Measurements from ENCODE around the gene ATG101. TPM values are rescaled to one million over a fixed set of nuclear protein-coding genes. Genes with fewer than 3 reads are reported as not detected.

The ATG101 gene
- polyA plus RNA-seq, 5 donors: 20.1 to 28.3 (median 21.9) TPM

DNA sequence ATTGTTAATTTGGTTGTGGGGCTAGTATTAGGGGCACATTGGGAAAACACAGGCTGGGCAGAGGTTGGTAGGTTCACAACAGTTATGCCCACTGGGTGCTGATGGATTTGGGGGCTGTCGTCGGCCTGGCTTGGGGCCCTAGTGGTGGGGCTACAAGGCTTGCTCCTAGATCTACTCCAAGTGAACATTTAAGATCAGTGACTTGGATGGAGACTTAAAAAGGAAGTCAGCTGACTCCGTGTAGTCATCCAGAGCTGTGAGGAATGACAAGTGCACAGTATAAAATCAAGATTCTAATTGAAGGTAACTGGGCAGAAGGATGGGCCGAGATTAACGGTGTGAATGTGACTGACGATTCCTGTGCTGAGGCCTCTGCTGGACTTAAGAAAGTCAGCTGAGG lies 31.3 kb upstream of the ATG101 start:
- DNase-seq: no peak

- no peak for DNase-seq
Observed at GRCh38 chr12:52041035-52041434, 28.7 kb upstream of the ATG101 start.

DNA sequence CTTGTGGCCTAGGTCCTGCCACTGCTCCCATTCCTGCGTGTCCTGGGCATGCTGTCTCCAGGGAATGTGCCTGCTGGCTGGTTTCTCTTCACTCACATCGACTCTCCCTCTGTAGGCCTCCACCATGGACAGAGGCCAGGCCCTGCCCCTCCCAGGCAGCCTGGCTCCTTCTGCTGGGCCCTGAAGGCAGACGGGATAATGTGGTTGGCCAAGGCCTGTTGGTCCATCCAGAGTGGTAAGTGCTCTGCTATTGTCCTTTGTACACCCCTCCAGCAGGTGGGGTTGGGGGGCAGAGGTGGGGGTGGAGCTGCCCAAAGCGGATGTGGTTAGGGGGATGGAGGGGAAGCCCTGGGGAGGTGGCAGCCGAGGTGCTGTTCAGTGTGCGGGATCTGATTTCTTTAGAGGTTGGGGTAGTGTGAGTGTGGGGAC lies 28.1 kb upstream of the ATG101 start:
- no peak for DNase-seq

DNA sequence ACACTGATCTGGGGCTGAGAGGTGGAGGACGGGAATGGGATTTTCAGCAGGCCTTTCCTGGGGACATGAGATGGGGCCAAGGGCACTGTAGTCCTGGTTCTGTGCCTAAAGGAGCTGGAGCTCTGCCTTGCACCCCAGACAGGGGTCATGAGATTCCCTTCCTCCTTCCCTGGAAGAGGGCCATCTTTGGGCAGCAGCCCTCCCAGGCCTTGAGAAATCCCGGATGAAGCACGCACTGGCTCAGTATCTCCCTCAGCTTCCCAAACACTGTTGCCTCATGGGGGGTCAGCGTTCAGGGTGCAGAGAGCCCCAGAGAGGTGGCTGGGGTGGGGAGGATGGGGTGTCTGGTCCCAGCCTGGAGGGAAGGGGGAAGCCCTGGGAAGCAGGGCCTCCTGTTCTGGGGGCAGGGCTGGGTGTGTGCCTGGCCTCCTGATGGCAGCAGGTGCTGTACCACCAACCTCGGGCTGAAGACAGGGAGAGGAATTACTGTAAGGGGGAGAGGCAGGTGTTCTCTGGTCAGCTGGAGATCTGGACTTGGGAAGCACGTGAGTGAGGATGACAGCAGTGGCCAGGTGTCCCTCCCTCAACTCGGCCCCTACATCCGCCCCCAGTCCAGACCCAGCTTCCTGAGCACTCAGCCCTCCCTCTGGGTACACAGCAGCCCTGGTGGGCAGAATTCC lies 26.9 kb upstream of the ATG101 start:
- no peak for DNase-seq

- no peak for DNase-seq
Observed at GRCh38 chr12:52043386-52044212, 26.2 kb upstream of the ATG101 start.

DNA sequence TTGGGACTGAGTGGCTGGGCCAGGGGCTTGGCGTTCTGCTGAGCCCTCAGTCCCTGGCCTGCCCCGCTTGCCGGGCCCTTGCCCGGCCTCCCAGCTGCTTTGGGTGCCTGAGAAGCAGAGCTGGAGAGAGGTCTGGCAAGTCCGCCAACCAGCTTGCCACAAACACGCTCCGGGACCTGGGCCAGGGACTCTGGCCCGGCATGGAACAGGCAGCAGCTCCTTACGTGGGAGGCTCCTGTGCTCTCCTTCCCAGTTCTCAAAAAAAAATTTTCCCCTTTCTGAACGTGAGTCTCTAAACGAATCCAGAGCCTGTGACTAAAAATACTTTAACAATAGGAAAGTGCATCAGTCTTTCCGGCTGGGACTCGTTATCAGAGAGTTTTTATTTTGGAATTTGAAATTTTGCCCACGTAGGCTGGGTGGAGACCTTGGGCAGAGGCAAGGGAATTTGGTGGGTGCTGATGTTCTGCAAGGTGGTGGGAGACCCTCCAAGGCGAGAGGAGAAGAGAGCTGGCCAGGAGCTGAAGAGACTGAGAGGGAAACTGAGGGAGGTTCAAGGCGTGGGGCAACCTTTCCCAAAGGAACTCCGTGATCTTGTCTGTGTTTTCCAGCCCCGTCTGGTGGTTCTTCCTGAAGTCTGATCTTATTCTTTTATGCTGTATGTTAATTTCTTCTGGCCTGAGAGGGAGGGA lies 25.3 kb upstream of the ATG101 start:
- DNase-seq: no peak

- DNase-seq: no peak
Observed at GRCh38 chr12:52045794-52046199, 24.0 kb upstream of the ATG101 start.

DNA sequence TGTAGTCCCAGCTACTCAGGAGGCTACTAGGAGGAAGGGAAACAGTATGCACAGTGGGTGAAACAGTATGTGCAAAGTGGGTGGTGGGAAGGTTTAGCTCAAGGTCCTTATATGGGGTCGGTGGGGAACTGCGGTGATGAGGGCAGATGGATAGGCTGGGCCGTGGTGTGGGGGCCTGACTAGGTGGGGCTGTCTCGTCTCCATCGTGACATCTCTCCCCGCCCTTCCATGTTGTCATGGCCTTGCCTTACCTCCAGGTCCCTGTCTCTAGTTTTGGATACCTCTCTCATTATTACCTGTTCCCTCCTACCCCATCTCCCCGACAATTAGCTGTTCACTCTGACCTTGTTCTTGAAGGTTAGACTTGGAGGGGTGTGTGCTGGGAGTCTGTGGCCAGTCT lies 22.9 kb upstream of the ATG101 start:
- DNase-seq: no peak

- DNase-seq: no peak
Observed at GRCh38 chr12:52049286-52049685, 20.5 kb upstream of the ATG101 start.

DNA sequence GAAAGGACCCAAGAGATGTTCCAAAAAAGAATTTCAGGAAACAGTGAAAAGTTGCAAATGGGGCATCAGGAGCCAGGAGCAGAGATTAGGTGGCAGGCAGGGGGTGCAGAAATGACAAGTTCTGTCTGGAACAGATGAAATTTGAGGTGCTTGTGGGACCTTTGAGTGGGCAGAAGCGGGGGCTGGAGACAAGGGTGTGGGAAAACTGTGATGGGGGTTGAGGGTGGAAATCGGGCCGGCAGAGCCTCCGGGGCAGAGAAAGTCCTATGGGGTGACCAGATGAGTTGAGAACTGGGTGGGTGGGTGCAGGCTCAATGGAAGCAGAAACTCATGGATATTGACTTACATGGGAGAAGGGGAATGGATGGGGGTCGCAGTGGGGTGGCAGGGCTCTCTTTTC lies 20.1 kb upstream of the ATG101 start:
- DNase-seq: no peak

GRCh38 chr12:52050116-52050757 lies 19.5 kb upstream of the ATG101 start:
- peak in 1 of 2 donors; percentile 56 for DNase-seq

DNA sequence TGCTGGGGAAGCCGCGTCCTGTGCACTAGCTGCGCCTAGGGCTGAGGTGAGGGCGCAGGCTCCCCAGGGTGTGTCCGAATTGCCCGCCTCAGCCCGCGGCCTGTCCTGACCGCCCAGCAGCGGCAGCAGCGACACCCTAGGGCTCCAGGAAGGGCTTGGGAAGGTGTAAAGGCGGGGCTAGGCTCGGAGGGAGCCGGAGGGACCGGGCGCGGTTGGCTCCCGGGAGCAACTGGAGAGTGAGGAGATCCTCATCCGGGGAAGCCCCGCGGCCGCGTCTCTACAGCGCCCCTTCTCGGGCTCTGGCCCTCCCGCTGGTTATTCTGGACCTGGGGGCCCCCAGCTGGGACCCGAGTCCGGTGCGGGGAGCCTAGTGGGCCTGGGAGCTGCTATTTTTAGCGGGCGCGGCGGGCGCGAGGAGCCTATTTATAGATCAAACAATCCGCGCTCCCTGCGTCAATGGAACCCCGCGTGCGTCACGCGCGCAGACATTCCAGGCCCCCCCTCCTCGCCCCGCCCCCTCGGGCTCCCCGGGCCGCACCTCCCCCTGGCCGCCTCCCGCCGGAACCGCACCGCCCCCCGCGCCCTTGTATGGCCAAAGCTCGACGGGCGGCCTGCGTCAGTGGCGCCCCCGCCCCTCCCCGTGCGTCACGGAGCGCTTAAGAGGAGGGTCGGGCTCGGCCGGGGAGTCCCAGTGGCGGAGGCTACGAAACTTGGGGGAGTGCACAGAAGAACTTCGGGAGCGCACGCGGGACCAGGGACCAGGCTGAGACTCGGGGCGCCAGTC lies 18.8 kb upstream of the ATG101 start, which contains the start of gene NR4A1:
Gene NR4A1, plus strand, starts transcription at position 685 of the 784 bp plus-strand sequence. CDS start 2,887 bp downstream, outside the sequence.
- peak; percentile 95 to 96 for DNase-seq

GRCh38 chr12:52052468-52053186 lies 17.2 kb upstream of the ATG101 start:
- DNase-seq: no peak

- no peak for DNase-seq
Observed at GRCh38 chr12:52053536-52054209, 16.1 kb upstream of the ATG101 start.

DNA sequence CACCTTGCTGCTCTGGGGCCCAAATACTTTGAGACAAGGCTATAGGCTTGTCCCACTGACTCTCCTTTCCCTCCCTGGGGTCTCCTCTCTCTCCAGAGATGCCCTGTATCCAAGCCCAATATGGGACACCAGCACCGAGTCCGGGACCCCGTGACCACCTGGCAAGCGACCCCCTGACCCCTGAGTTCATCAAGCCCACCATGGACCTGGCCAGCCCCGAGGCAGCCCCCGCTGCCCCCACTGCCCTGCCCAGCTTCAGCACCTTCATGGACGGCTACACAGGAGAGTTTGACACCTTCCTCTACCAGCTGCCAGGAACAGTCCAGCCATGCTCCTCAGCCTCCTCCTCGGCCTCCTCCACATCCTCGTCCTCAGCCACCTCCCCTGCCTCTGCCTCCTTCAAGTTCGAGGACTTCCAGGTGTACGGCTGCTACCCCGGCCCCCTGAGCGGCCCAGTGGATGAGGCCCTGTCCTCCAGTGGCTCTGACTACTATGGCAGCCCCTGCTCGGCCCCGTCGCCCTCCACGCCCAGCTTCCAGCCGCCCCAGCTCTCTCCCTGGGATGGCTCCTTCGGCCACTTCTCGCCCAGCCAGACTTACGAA lies 15.4 kb upstream of the ATG101 start:
- no peak for DNase-seq

DNA sequence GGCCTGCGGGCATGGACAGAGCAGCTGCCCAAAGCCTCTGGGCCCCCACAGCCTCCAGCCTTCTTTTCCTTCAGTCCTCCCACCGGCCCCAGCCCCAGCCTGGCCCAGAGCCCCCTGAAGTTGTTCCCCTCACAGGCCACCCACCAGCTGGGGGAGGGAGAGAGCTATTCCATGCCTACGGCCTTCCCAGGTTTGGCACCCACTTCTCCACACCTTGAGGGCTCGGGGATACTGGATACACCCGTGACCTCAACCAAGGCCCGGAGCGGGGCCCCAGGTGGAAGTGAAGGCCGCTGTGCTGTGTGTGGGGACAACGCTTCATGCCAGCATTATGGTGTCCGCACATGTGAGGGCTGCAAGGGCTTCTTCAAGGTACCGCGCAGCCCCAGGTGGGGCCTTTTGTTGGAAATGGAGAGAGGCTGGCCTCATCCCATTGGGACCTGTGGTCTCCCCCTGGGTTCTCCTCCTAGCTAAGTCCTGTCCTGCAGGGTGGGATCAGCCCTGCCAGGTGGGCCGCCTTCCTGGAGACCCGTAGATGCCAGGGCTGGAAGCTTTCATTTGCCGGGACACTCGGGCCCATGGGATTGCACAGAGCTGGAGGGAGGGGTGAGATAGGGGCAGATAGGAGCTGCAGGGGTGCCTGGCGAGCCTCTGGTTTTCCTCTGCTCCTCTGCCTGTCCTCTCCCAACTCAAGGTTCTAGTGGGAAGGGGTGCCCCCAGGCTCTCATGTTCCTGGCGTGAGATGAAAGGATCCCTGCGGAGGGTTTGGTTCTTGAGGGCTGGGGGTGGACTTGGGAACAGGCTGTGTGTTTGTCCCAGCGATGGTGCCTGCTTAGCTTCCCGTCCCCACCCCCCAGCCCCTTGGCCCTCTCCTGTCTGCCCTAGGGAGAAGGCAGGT lies 14.7 kb upstream of the ATG101 start:
- no peak for DNase-seq

GRCh38 chr12:52055731-52056711 lies 13.8 kb upstream of the ATG101 start:
- no peak for DNase-seq

Data from right lung (tissue), 5 donors.